OCI-LY7 (cell line): ENCODE results near the gene ANKRD39.

Experiments used
- CTCF ChIP-seq: fragments of 200-600 bp; sonication (generic); conservative IDR thresholded peaks from 2 replicates; pipeline ENCODE4 v1.5.1; 2014; ENCODE audit warnings: mild to moderate bottlenecking, antibody characterized with exemption, low read length, moderate library complexity, mixed read lengths
- EZH2phosphoT487 ChIP-seq: fragments of 200-600 bp; sonication (generic); IDR thresholded peaks from 2 replicates; pipeline ENCODE4 v1.6.1; 2018; ENCODE audit warnings: low read depth, borderline replicate concordance, mild to moderate bottlenecking, mixed run types, antibody characterized with exemption, low read length, moderate library complexity, mixed read lengths

- TF ChIP-seq CTCF = no peak
- no peak for TF ChIP-seq EZH2phosphoT487
Observed at GRCh38 chr2:96806468-96807126, 51.2 kb downstream of the ANKRD39 start.
